GM12891 (cell line): ENCODE data around the gene SLC25A29.

Experiments used
- DNase-seq: peaks from one replicate; pipeline ENCODE4 v3.0.0; 2011; ENCODE audit warnings: low spot score; ENCODE audit not compliant: insufficient read length
- FAIRE-seq: peaks from 2 replicates; lab custom pipeline; 2011; peaks lifted over from hg19 to GRCh38; lab: Jason Lieb, UNC
- PAX5 ChIP-seq: IDR thresholded peaks from 2 replicates; pipeline ENCODE4 v1.6.1; 2011; ENCODE audit warnings: low read length, moderate library complexity, mild to moderate bottlenecking; ENCODE audit not compliant: insufficient read depth, severe bottlenecking
- POLR2A ChIP-seq: IDR thresholded peaks from 2 replicates; pipeline ENCODE4 v1.6.1; 2011; ENCODE audit warnings: low read depth, low read length, control low read depth
- POLR2AphosphoS5 ChIP-seq: IDR thresholded peaks from 2 replicates; pipeline ENCODE4 v1.6.1; 2011; ENCODE audit warnings: low read depth, low read length, control low read depth
- POU2F2 ChIP-seq: IDR thresholded peaks from 2 replicates; pipeline ENCODE4 v1.6.1; 2011; ENCODE audit warnings: low read depth, mild to moderate bottlenecking, control low read depth, low read length, moderate library complexity
- SPI1 ChIP-seq: IDR thresholded peaks from 2 replicates; pipeline ENCODE4 v1.6.1; 2011; ENCODE audit warnings: low read depth, low read length, control low read depth
- TAF1 ChIP-seq: IDR thresholded peaks from 2 replicates; pipeline ENCODE4 v1.6.1; 2011; ENCODE audit warnings: low read depth, low read length, control low read depth

SLC25A29 gene

GRCh38 chr14:100323121-100323941, 17.1 kb upstream of the SLC25A29 start, which contains the start of gene SLC25A47:
Gene SLC25A47, plus strand, starts transcription at chr14:100323339. Its CDS starts 76 bp downstream, at chr14:100323415.
- no peak for FAIRE-seq
- TF ChIP-seq POU2F2, result no peak
- no peak for TF ChIP-seq TAF1
- no peak for TF ChIP-seq POLR2AphosphoS5
- TF ChIP-seq POLR2A, result no peak
- TF ChIP-seq SPI1, result no peak
- TF ChIP-seq PAX5, result no peak
- no peak for DNase-seq

- FAIRE-seq, result no peak
Observed at GRCh38 chr14:100322138-100322957, 16.1 kb upstream of the SLC25A29 start.

GRCh38 chr14:100321473-100322137, 15.4 kb upstream of the SLC25A29 start:
- FAIRE-seq (no peak), DNase-seq (no peak)
- TF ChIP-seq SPI1, result no peak
- TF ChIP-seq PAX5, result no peak
- no peak for TF ChIP-seq POU2F2
- TF ChIP-seq TAF1, result no peak
- TF ChIP-seq POLR2A, result no peak
- TF ChIP-seq POLR2AphosphoS5, result no peak

More at GRCh38 chr14:100322138-100322957, 16.1 kb upstream of the SLC25A29 start:
- no peak for DNase-seq
- TF ChIP-seq POLR2AphosphoS5, result no peak
- no peak for TF ChIP-seq PAX5
- no peak for TF ChIP-seq POU2F2
- no peak for TF ChIP-seq POLR2A
- TF ChIP-seq SPI1, result no peak
- TF ChIP-seq TAF1, result no peak

GRCh38 chr14:100320157-100320856, 14.1 kb upstream of the SLC25A29 start:
- FAIRE-seq, result peak; percentile 35
- no peak for TF ChIP-seq POU2F2
- no peak for TF ChIP-seq PAX5
- no peak for TF ChIP-seq SPI1
- no peak for TF ChIP-seq TAF1

GRCh38 chr14:100317912-100318808, 11.9 kb upstream of the SLC25A29 start:
- DNase-seq (peak; percentile 88), FAIRE-seq (peak; percentile 86)
- TF ChIP-seq POLR2A (no peak), POLR2AphosphoS5 (no peak), SPI1 (no peak), PAX5 (no peak), TAF1 (no peak), POU2F2 (no peak)

More at GRCh38 chr14:100320157-100320856, 14.1 kb upstream of the SLC25A29 start:
- no peak for DNase-seq

- TF ChIP-seq POLR2AphosphoS5 (no peak), PAX5 (no peak), TAF1 (no peak), POLR2A (no peak), SPI1 (no peak), POU2F2 (no peak)
- no peak for FAIRE-seq
Observed at GRCh38 chr14:100317389-100317788, 11.1 kb upstream of the SLC25A29 start.

GRCh38 chr14:100314724-100315123, 8.5 kb upstream of the SLC25A29 start:
- TF ChIP-seq POLR2A (no peak), TAF1 (no peak), PAX5 (no peak), POLR2AphosphoS5 (no peak), SPI1 (no peak), POU2F2 (no peak)
- FAIRE-seq, result no peak
- no peak for DNase-seq

More at GRCh38 chr14:100317389-100317788, 11.1 kb upstream of the SLC25A29 start:
- DNase-seq, result no peak

- TF ChIP-seq POU2F2, result no peak
- no peak for TF ChIP-seq PAX5
- TF ChIP-seq POLR2A, result no peak
- TF ChIP-seq POLR2AphosphoS5, result no peak
- no peak for TF ChIP-seq SPI1
- no peak for TF ChIP-seq TAF1
- no peak for DNase-seq
- no peak for FAIRE-seq
Observed at GRCh38 chr14:100313464-100314230, 7.4 kb upstream of the SLC25A29 start.
